ENCODE data around the gene PARD3B.

PARD3B gene

DNA sequence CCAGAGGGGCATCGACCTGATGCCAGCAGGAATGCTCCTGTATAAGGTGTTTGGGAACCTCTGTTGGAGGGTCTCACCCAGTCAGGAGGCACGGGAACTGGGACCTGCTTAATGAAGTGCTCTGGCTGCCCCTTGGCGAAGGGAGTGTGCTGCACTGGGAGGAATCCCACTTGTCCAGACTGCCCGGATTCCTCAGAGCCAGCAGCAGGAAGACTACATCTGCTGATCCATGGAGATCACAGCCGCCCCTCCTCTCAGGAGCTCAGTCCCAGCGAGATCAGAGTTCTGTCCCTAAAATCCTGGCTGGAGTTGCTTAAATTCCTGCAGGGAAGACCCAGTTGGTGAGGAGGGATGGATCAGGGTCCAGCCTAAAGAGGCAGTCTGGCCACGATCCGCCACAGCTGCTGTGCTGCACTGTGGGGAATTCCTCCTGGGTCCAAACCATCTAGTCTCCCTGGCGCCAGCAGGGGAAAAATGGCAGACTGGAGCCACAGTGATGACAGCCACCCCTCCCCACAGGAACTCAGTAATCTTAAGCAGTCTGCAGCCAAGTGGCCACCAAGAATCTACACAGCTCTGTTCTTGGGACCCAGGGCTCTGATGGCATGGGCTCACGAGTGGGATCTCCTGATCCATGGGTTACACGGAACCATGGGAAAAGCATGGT is 1060.5 kb downstream of the PARD3B start:
- no peak for DNase-seq (ENCODE audit: low spot score)

DNA sequence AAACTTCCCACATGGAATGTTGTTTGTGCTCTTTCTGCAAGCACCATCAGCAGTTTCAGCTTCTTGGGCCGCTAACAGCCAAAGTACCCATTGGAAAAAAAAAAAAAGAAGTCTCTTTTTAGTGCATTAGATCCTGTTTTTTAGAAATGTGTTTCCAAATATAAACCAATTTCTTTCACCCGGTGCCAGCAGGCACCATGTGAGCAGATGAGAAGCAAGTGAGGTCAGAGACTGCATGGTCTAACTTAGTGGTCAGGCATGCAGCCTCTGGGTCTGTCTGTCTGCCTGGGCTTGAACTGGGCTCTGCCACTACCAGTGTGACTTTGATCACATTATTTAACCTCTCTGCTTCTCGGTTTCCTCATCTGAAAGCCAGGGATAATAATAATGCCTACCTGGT is 1061.9 kb downstream of the PARD3B start:
- DNase-seq (ENCODE audit: low spot score), result no peak

DNA sequence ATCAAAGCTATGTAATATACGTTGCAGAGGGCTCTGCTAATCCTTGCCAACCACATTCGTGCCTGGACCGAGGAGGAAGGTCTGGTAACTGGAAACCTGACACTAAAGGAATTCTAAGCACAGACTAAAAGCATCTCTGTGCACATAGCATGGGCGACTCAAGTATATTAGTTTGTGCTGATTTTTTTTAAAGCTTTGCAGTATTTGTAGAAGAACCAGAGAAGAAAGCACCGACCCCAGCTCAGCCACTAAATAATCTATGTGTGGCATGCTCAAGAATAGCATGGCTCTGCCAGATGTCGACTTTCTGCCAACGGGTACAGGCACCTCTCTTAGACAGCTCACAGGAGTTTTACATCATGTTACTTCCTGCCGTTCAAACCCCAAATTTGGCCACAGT is 1063.8 kb downstream of the PARD3B start:
- no peak for DNase-seq (ENCODE audit: low spot score)

DNA sequence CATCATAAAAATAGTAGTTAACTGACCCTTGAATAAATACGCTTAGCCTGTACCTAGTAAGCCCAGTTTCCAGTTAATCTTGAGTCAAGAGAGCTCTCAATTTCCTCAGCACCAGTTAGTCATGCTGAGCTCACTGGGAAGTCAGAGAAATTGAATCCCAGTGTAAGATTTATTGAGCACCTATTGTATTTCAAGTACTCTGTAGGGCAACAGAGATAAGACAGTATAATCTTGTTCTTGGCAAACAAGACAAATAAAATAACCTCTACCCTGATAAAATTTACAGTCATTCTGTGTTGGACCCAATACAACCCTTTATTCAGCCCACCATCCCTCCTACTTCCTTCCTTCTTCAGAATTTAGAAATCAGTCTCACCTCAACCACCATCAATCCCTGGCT is 1065.2 kb downstream of the PARD3B start:
- DNase-seq (ENCODE audit: low spot score), result no peak

DNA sequence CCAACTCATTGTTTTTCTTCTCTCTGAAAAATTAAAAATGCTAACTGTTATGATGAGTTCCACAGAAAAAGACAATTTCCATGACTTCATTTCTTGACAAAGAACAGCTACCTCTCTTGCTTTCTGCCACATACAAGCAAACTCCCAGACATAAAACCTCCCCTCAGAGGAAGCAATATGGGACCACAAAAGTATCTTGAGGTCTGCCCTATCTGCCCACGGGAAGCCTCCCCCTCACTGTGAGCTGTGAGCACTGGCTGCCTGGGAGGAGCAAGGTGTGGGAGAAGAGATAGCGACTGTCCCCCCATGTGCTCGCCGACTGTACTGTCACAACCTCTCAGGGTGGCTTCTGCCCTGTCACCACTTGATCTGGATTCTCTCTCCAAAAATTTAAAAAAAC is 1067.4 kb downstream of the PARD3B start:
- DNase-seq (ENCODE audit: low spot score), result no peak

DNA sequence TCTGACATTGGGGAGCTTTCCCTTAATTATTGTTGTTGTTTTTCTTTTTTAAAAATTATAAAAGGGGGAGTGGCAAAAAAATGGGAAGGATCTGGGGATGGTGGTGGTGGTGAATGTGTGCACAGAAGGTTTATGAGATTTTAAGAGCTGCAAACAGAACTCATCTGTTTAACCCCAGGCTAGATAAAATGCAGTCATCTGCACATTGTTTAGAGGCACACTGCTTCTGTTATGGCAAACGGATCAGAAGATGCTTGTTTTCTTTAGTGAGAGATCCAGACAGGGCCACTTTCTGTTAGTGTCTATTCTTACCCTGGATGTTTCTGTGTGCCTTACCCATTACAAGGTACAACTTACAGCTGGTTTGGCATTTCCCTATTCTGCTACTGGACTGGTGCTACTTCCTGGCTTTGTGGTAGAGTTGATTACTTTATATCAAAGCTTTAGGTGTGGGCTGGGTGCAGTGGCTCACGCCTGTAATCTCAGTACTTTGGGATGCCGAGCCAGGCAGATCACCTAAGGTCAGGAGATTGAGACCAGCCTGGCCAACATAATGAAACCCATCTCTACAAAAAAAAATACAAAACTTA is 1068.8 kb downstream of the PARD3B start:
- DNase-seq (ENCODE audit: low spot score), result no peak

DNA sequence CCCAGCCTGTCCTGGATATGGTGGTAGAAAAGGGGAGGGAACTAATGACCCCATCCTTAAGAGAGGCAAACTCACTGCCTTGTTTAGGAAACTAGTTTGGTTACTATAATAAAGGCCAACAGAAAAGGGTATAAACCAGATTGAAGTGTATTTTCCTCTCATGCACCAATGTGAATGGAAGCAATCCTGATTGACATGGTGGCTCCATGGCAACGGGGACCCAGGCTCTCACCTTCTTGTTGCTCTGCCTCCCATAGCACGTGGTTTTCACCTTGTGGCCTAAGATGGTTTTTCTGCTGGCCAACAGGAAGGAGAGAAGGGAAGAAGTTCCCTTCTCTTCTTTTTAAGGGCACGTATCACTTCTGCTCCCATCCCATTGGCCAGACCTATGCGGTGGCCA is 1069.7 kb downstream of the PARD3B start:
- no peak for DNase-seq (ENCODE audit: low spot score)

DNA sequence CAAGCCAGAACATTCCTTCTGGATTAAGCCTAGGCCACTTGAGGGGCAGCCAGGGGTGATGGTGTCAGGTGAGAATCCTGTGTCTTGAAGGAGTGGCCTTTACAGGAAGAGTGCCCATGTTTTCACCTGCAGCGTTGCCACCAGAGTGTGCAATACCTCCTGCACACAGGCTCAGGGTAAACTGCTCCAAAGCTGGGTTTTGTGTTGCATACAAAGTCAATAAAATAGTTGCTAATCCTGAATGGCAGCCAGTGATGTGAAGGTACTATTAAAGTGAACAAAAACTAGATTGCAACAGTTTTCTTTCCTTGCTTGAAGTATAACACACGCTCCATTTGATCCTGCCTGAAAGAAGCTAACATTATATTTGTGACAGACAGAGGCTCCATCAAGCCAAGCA is 1072.6 kb downstream of the PARD3B start:
- DNase-seq (ENCODE audit: low spot score), result no peak

DNA sequence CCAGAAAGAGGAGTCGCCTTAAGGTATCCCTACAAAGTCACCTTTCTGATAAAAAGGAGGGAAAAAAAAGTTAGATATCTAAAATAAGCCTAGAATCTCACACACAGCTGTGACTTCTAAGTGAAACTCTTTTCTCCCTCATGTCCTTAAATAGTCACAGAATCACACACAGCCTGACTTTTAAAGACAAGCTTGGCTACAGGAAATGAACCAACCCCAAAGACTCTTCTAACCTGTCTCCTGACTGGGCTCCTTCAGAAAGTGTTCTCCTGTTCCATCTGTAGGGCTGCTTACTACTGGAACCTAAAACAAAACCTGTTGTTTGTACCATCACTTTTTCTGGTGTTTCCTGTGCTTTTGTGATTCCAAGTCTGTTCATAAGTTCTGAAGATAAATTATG is 1074.3 kb downstream of the PARD3B start:
- DNase-seq (ENCODE audit: low spot score), result no peak

DNA sequence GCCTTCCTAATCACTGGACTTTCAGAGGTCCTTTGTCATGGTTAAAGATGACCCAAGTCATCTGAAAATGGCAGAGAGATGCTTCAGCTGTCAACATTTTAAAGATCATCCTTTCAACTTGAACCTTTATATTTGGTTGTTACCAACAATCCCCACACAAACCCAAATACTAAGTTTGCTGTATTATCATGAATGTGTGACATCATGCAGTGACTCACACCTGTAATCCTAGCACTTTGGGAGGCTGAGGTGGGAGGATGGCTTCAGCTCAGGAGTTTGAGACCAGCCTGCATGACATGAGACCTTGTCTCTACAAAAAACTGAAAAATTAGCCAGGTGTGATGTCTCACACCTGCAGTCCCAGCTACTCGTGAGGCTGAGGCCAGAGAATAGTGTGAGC is 1081.8 kb downstream of the PARD3B start:
- no peak for DNase-seq (ENCODE audit: low spot score)

DNA sequence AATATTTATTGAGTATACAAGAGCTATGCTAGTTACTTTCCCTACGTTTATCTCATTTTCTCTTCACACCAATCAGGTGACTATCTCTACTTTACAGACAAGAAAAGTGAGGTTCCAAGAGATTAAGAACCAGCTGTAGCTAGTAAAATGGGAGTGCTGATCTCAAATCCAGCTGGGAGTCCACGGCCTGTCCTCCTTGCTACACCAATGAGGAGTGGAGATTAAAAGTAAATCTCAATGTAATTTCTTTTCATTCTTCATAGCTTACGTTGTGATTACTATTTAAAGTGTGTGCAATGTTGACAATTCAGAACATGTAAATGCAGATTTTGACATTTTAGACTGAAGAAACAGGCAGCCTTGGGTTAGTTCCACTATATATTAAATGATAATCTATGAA is 1083.1 kb downstream of the PARD3B start:
- DNase-seq (ENCODE audit: low spot score), result no peak

DNA sequence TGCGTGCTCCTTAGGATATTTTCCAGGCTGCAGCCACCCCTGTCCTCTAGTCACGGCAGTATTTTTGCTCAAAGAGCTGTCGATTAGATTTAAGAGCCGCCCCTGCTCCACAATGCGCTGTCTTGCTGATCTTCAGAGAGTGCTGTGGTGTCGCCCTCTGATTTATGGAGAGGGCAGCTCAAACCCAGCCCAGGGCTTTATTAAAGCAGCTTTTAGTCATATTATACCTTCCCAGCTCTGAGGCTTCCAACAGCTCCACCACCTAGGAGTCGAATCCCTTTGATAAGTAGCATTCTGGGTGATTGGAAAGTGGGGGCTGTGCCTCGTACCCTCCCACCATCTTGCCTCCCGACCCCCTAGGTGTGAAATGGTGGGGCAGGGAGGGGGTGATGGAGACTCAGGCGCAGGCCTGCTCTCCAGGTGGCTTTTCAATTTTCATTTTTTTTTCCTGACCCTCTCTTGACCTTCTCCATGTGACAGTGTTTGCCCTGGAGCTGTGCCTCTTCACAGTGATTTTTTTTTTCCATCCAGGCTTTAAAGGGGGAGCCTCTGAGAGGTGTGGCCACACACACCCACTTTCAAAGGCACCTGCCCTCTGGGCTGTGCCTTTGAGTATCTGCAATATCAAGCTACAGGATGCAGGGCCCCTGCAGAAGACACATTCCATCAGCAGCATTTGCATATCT is 1084.0 kb downstream of the PARD3B start:
- no peak for DNase-seq (ENCODE audit: low spot score)

DNA sequence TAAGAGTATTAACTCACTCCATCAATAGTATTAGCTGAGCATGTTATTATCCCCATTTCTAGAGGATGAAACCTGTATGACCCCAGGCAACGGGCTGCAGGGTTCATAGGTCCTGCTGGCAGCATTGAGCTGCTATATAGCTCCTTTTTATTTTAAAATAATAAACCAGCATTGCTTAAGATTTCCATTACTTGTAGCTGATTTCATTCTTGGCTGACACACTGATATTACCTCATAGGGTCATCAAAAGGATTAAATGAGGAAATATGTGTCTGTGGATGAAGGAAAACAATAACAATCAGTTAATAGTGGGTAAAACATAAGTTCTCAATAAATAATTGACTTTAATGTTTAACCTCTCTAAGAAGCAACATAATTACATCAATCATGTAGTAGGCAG is 1088.7 kb downstream of the PARD3B start:
- DNase-seq (ENCODE audit: low spot score), result no peak

DNA sequence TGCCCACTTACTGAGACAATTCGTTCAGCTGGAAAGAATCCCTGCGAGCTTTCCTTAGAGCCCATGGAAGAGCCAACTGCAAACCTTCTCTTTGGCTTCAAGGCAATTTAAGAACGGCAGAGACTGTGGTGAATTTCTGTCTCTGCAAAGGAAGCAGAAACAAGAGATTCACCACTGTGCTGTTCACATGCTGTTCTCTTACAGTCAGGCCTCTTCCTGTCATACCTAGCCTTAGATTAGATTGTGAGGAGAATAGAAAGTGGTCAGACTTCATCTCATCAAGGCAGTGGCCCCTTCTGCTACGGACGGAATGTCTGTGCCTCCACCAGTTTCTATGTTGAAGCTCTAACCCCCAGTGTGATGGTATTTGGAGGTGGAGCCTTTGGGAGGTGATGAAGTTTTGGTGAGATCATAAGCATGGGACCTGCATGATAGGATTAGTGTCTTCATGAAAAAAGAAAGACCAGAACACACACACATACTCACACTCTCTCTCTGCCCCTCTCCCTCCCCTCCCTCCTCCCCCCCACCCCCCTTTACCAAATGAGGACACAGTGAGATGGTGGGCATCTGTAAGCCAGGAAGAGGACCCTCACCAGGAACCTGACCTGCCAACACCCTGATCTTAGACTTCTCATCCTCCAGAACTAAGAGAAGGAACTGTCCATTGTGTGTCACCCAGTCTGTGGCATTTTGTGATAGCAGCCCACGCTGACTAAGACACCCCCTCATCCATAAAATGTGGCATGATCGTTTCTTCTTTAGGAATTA is 1091.5 kb downstream of the PARD3B start:
- no peak for DNase-seq (ENCODE audit: low spot score)

DNA sequence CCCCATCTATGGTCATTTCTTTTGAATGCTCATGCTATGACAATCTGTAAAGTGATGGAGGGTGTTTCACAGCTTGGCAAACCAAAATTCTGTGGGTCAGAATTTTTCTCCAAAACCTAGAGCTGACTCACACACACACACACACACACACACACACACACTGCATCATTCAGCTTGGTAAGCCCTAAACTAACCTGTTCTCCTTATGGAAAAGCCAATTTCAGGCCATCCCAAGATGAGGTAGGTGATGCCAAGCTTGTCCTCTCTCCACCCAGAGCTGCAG is 1092.0 kb downstream of the PARD3B start:
- no peak for DNase-seq (ENCODE audit: low spot score)

DNA sequence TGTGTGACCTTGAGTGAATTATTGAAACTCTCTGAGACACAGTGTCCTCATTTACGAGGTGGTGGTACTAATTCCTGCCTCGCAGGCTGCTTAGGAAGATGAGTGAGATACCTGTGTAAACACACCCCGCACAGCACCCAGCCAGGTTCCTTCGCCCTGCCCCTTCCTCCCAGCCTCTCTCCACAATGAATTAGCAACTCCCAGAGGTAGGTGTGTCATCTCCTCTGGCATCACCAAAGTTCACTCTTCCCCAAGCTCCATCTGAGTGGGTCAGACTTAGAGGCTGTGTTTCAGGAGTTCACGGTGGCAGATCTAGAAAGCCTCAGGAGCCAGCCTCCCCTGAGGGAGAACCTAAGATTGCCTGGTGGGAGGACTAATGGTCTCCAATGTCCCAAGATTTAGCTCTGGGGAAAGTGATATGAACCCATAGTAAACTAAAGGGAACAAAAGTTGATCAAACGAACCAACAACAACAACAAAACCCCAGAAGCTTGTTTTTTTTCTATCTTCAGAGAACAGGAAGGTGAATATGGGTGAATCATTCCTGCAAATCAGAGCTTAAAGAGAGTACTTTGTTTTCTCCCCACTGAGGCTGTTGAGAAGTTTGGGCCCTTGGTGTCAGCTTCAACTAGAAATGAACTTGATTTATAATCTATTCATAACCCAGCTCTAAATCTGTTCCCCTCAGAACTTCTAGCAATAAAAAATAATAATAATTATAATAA is 1092.7 kb downstream of the PARD3B start:
- no peak for DNase-seq (ENCODE audit: low spot score)

DNA sequence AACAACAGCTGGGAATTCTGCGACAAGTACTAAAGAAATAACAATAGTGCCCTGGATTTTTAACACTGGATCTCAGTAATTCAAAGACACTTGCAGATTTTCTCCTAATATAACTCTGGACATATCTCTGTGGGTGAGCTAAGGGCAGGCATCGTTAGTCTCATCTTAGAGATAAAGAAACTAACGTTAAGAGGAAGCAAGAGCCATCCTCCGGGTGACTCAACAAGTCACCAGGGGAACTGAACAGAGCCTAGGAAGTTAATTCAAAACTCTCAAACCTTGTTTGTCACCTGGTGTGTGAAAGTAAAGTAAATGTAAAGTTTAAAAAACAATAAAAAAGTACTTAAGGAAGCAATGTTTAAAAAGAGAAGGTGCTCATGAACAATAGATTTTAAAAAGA is 1095.4 kb downstream of the PARD3B start:
- no peak for DNase-seq (ENCODE audit: low spot score)

DNA sequence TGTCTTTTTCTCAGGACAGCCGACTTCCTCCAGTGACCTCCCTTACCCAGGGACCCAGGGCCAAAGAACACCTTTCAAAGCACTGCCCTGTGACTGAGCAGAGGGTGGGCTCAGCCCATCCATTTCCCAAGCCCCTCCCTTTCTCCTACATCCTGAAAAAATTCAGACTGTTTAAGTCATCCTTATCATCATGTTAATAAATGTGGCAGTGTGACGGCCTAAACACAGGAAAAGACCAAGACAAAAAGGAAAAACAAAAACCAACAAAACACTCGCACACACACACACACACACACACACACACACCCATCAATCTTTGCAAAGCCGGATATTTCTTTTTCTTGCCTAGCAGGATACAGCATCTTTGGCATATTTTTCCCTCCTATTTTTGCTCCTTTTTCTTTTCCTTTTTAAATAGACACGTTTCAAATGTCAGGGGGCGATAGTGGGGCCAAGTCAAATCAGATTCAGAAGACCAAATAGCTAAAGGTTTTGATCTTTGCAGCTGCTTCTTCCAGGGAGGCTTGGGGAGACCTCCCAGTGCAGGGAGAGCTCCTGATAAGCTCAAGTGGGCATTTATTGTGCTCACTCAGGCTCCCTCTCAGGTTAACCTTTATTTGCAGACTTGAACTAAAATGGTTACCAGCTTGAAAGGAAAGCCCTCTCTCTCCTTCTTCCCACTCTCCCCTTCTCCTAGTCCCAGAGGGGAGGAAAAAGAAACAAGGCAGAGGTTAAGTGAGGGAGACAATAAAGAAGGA is 1097.5 kb downstream of the PARD3B start:
- DNase-seq (ENCODE audit: low spot score), result no peak

DNA sequence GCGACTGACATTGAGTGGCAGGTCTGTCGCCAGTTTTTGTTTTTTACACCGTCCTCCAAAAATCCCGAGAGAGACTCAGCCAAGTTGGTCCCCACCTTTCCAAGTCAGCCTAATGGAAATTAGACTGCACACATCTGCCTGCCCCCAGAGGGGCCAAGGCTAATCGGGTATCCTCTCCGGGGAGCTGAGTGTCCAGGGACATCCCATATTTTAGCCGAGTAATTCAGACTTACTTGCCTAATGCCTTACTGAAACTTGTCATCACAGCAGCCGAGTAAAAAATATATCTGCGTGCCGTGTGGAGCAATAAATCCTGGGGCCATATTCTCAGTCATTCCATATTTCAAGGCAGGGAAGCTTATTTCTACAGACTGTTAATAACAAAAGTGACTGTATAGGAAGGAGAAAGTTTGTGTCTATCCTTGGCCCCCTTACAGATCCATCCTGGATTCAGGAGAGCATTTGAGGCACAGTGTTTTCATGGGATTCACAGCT is 1098.2 kb downstream of the PARD3B start:
- DNase-seq (ENCODE audit: low spot score), result no peak

DNA sequence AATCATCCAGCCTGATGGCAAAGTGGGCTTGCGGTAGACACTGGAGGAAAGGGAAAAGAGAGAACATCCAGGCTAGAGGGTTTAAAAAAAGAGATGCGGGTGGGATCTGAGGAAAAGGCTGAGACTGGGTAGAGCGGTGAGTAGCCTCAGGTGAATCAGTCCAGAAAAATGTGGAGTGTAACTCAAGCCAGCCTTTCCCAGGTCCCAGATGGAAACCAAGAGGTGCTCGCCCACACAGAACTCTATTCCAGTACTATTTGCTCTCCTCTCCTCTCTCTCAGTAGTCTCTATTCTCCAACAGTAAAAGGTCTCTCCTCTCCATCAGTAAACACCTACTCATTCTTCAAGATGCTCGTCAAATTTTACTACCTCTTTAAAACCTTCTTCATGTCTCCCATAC is 1098.7 kb downstream of the PARD3B start:
- no peak for DNase-seq (ENCODE audit: low spot score)

DNA sequence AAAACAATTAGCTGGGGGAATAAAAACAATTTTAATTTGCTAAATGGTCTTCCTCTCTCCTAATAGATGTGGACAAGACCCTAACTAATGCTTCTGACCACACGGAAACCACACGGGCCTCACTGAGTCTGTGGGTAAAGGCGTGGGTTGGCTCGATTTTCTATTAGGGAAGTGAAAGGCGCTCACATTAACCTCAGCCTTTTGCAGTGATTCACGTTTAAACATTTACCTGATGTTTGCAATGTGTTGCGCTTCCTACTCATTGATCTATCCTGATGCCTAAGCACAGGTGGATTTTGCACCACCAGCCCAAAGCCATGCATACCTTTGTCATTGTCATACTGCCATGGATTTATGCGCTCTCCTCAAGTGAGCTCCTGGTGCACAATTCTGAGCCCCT is 1101.4 kb downstream of the PARD3B start:
- DNase-seq (ENCODE audit: low spot score), result no peak

DNA sequence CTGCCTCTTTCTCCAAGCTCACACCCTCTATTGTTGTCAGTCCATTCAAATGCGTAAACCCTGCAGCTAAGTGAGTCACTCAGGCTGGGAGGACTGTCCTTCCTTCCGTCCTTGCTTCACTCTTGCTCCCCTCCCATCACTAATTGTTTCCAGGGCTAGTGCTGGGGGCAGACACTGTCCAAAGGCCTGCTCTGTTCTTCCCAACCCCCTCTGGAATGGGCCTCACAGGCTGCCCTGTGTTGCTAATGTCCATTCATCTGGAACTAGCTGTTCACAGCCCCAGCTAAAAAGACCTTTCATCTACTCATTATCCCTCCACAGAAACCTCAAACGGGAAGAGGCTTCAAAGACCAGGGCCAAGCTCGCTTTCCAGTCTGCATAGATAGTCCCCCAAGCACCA is 1105.2 kb downstream of the PARD3B start:
- no peak for DNase-seq (ENCODE audit: low spot score)
